ENCODE data around the gene PEAR1.

The PEAR1 gene

GRCh38 chr1:156937883-156938282, 44.4 kb downstream of the PEAR1 start:
- no peak overlapping the region for H3K4me3 ChIP-seq (ENCODE audit: low read depth, low read length)
- no peak for TF ChIP-seq CTCF (IDR thresholded peaks at IDR 0.05; ENCODE audit: control insufficient read depth, extremely low read depth, insufficient read depth)
- no peak for DNase-seq (ENCODE audit: low read depth)

- no peak for TF ChIP-seq CTCF (IDR thresholded peaks at IDR 0.05; ENCODE audit: control insufficient read depth, extremely low read depth, insufficient read depth)
- no peak overlapping the region for H3K4me3 ChIP-seq (ENCODE audit: low read depth, low read length)
- DNase-seq (ENCODE audit: low read depth) = no peak
These were observed 45.3 kb downstream of the PEAR1 start for GRCh38 chr1:156938813-156939212.

GRCh38 chr1:156939786-156940334, 46.3 kb downstream of the PEAR1 start:
- no peak for DNase-seq (ENCODE audit: low read depth)
- TF ChIP-seq CTCF (IDR thresholded peaks at IDR 0.05; ENCODE audit: control insufficient read depth, extremely low read depth, insufficient read depth) = no peak
- H3K4me3 ChIP-seq (ENCODE audit: low read depth, low read length) = no peak overlapping the region

DNA sequence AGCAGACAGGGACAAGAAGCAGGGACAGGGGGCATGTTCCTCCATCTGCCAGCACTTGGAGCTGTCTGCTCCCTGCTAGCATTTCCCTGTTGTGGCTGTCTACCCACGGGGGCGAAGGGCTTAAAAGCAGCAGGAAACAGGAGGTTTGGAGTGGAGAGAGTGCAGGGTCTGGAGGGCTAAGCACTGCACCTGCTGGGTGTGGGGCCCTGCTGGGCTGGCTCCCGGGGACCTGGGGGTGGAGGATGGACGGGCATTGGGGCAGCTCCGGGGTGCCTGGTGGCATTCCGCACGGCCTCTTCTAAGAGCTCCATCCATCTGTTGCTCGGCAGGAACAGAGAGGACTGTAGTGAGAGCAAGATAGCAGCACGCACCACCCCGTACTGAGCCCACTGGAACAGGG, 48.2 kb downstream of the PEAR1 start:
- no peak for DNase-seq (ENCODE audit: low read depth)
- no peak for TF ChIP-seq CTCF (IDR thresholded peaks at IDR 0.05; ENCODE audit: control insufficient read depth, extremely low read depth, insufficient read depth)
- no peak overlapping the region for H3K4me3 ChIP-seq (ENCODE audit: low read depth, low read length)

DNA sequence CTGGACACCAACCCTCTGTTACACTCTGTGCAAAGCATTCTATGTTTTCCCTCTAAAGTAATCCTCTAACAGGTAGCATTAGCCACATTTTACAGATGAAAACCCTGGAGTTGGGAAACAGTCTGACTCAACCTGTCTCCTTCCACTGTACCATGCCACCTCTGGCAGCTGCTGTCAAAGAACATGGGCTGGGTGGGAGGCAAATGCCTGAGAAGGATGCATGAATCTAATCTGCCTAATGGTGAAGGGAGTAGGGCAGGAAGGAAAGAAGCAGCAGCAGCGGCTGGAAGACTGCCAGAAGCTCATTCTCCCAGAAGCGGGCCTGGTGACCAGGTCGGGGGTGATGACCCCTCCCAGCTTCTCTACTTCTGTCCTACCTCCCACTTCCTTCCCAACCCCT, 48.7 kb downstream of the PEAR1 start:
- no peak overlapping the region for H3K4me3 ChIP-seq (ENCODE audit: low read depth, low read length)
- DNase-seq (ENCODE audit: low read depth) = no peak
- TF ChIP-seq CTCF (IDR thresholded peaks at IDR 0.05; ENCODE audit: control insufficient read depth, extremely low read depth, insufficient read depth) = no peak

GRCh38 chr1:156942576-156942975, 49.1 kb downstream of the PEAR1 start:
- DNase-seq (ENCODE audit: low read depth) = no peak
- no peak for TF ChIP-seq CTCF (IDR thresholded peaks at IDR 0.05; ENCODE audit: control insufficient read depth, extremely low read depth, insufficient read depth)
- no peak overlapping the region for H3K4me3 ChIP-seq (ENCODE audit: low read depth, low read length)

DNA sequence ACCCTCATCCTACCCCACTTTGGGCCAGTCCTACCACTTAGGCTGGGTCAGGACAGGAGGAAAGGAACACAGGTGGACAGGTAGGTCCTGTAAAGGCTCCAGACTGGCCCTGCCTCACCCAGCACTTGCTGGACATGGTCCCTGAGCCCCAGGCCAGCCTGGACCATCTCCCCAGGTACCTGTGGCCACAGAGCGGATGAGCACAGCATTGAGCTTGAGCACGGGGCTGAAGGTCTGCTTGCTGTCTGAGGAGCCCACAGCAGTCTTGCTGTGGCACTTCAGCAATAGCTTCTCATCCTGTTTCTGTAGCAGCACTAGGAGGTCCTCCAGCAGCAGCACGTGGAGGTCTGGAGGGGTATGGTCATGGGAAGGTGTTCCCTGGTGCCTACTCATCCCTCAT, 50.2 kb downstream of the PEAR1 start:
- H3K4me3 ChIP-seq (ENCODE audit: low read depth, low read length) = no peak overlapping the region
- no peak for DNase-seq (ENCODE audit: low read depth)
- TF ChIP-seq CTCF (IDR thresholded peaks at IDR 0.05; ENCODE audit: control insufficient read depth, extremely low read depth, insufficient read depth) = no peak
